Heart right ventricle (tissue), 16 donors: ENCODE results near the gene HSD17B3. TPM values are rescaled to one million over a fixed set of nuclear protein-coding genes. Genes with fewer than 3 reads are reported as not detected.

Experiments used
- ATAC-seq, 8 donors: fragments of 200-7000 bp; cut with Tn5 transposase; one replicate each; pipeline ENCODE4 v1.9.1; 2020; ENCODE audit warnings: mild to moderate bottlenecking in 8 of 8, moderate library complexity in 8 of 8, moderate number of reproducible peaks in 1 of 8
- DNase-seq, 2 donors: peaks; one replicate each; pipeline ENCODE4 v3.0.0-alpha.2; 2020
- H3K27ac ChIP-seq, 10 donors: fragments of 200-600 bp; sonication (generic) in 2 of 10; one replicate each; pipeline versions ENCODE4 v1.5.0 to v1.8.0; 2020 to 2022; ENCODE audit warnings: mild to moderate bottlenecking in 3 of 10
- H3K27me3 ChIP-seq, 7 donors: fragments of 200-600 bp; one replicate each; pipeline ENCODE4 v1.8.0; 2021 to 2022; ENCODE audit warnings: mild to moderate bottlenecking in 2 of 7
- H3K36me3 ChIP-seq, 9 donors: fragments of 200-600 bp; sonication (generic) in 1 of 9; one replicate each; pipeline versions ENCODE4 v1.5.0 to v1.8.0; 2020 to 2022; ENCODE audit warnings: mild to moderate bottlenecking in 2 of 9
- H3K4me1 ChIP-seq, 9 donors: fragments of 200-600 bp; sonication (generic) in 1 of 9; one replicate each; pipeline versions ENCODE4 v1.5.0 to v1.8.0; 2020 to 2022; ENCODE audit warnings: mild to moderate bottlenecking in 4 of 9
- H3K4me3 ChIP-seq, 10 donors: fragments of 200-600 bp; sonication (generic) in 2 of 10; one replicate each; pipeline versions ENCODE4 v1.5.0 to v1.8.0; 2020 to 2022; ENCODE audit warnings: mild to moderate bottlenecking in 7 of 10, moderate library complexity in 2 of 10
- H3K9me3 ChIP-seq, 11 donors: fragments of 200-600 bp in 10 of 11; sonication (generic) in 2 of 11; one replicate each; pipeline versions ENCODE4 v1.5.0 to v1.8.0; 2013 to 2022; ENCODE audit warnings: mild to moderate bottlenecking in 2 of 11, control low read depth in 1 of 11, moderate library complexity in 1 of 11
- CTCF ChIP-seq, 9 donors: fragments of 200-600 bp; sonication (generic) in 2 of 9; IDR thresholded peaks; one replicate each; pipeline versions ENCODE4 v1.5.0 to v1.8.0; 2021 to 2022; ENCODE audit warnings: antibody characterized with exemption in 9 of 9, mild to moderate bottlenecking in 5 of 9, moderate library complexity in 1 of 9
- WGBS, 2 donors: extraction: QIAGEN DNeasy Blood & Tissue Kit; methylation state at CpG; one replicate each; pipeline ENCODE4 v1.1.7; 2013; ENCODE audit warnings: inconsistent platforms in 1 of 2; 5-methylcytosine and 5-hydroxymethylcytosine counted together
- intact Hi-C, 10 donors: fragments of 100-400 bp; cut with DNase I; formaldehyde crosslinking; loops; one replicate each; pipeline versions ENCODE4 v1.11.1 to v1.14.2; 2022
- polyA plus RNA-seq, 2 donors: library from polyadenylated mRNA; stranded (reverse); fragments of 200-250 nt; gene quantifications; one replicate each; pipeline ENCODE4 v1.2.3, GENCODE V29; 2013
- total RNA-seq, 10 donors: library from RNA; stranded (reverse); fragmentation: NEBNext Ultra II Directional in 3 of 10; extraction: Animal tissue kit (Norgen Biotek cat#: 25700) in 3 of 10; gene quantifications; one replicate each; pipeline versions ENCODE4 v1.2.1 to v1.2.4, GENCODE V29; 2021 to 2023
- donor health status: Arrhythmogenic right ventricular cardiomyopathy.
- donor health status: ischemic (EF 13 %, LVEDD 7.1; RV severe dilation, severe dysfunction).
- donor health status: healthy with polysubstance abuse.
- donor health status: DM: no; HTN: yes; CAD: no.
- donor health status: DM: no; HTN: no; CAD: no.
- donor health status: ischemic (EF 25% LVEDD 6.9; RV normal size, moderate dysfunction).
- donor health status: ischemic (EF 25% LVEDD 5.7; RV mildly dilated, moderate dysfunction).
- donor health status: healthy.
- donor health status: DM: yes; HTN: yes; CAD: no.
- donor health status: Ischemic cardiomyopathy.
- donor health status: ischemic (EF 35%, LVEDD 5.7; RV mildly dilated, moderate dysfunction).
- donor health status: nonischemic (EF 11% LVEDD 7.7; RV severe dilation, severe dysfunction).
- donor health status: DM: yes; HTN: yes; CAD: no.
- donor health status: PGD.
- donor health status: ischemic (EF 29% LVEDD 5.4; RV normal size, mild dysfunction).
- donor health status: nonischemic (EF 23%, LVEDD 6.1; RV moderate dilation, normal function).

The HSD17B3 gene
- total and polyA plus RNA-seq, 12 donors = 0.66 to 12.2 (median 1.2) TPM

GRCh38 chr9:96293498-96294158, 8.3 kb downstream of the HSD17B3 start:
- intact Hi-C loops = no loop called here
- H3K9me3 ChIP-seq = peaks cover 0 to 6% (median 0%) of the 10 kb centered on the region in 11 donors
- no peak for TF ChIP-seq CTCF (IDR thresholded peaks at IDR 0.05)
- H3K4me3 ChIP-seq = no peak overlapping the region
- H3K4me1 ChIP-seq = no peaks in the 10 kb centered on the region
- H3K27me3 ChIP-seq = no peaks in the 10 kb centered on the region
- H3K36me3 ChIP-seq = no peaks in the 10 kb centered on the region
- WGBS, 2 donors = 59 to 68% methylated on average over 3 of the region's 3 CpGs
- ATAC-seq (no peak), DNase-seq (no peak)
- no peak overlapping the region for H3K27ac ChIP-seq

GRCh38 chr9:96289392-96289791, 12.6 kb downstream of the HSD17B3 start:
- 91% methylated on average over 2 of the region's 2 CpGs for WGBS, 2 donors
- no peak overlapping the region for H3K27ac ChIP-seq
- ATAC-seq (no peak), DNase-seq (no peak)
- H3K4me1 ChIP-seq = no peaks in the 10 kb centered on the region
- TF ChIP-seq CTCF (IDR thresholded peaks at IDR 0.05) = no peak
- no peak overlapping the region for H3K4me3 ChIP-seq
- intact Hi-C loops = no loop called here
- no peaks in the 10 kb centered on the region for H3K27me3 ChIP-seq
- H3K36me3 ChIP-seq = no peaks in the 10 kb centered on the region
- H3K9me3 ChIP-seq = peaks cover 0 to 3% (median 0%) of the 10 kb centered on the region in 11 donors

DNA sequence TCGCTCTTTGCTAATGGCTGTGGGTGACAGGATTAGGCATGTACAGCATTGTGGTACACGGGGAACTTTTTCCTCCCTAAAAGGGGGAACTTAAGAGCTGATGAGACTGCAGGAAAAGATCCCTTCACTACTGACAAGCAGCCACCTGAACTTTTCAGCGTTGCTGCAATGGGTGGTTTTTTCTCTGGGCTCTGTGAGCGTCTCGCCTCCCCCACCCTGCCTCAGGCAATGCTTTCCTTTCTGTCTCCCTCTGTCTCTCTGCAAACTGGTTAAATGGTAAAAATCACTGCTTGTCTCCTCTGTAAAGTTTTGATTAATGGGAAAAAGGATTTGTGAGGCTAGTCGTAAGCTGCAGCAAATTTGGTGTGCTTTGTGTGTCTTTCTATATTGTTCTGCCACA, 20.3 kb downstream of the HSD17B3 start:
- 85% methylated on average over 6 of the region's 6 CpGs for WGBS, 2 donors
- Histone ChIP-seq H3K4me3 (no peak overlapping the region), H3K27me3 (no peaks in the 10 kb centered on the region), H3K4me1 (no peaks in the 10 kb centered on the region), H3K36me3 (no peaks in the 10 kb centered on the region), H3K9me3 (peaks cover 0 to 13% (median 0%) of the 10 kb centered on the region in 11 donors), H3K27ac (no peak overlapping the region)
- intact Hi-C loops = no loop called here
- DNase-seq (no peak), ATAC-seq (no peak)
- no peak for TF ChIP-seq CTCF (IDR thresholded peaks at IDR 0.05)

GRCh38 chr9:96279932-96280331, 22.0 kb downstream of the HSD17B3 start:
- no peak for ATAC-seq
- WGBS, 2 donors = 89 to 92% methylated on average over 8 of the region's 8 CpGs
- Histone ChIP-seq H3K36me3 (no peaks in the 10 kb centered on the region), H3K4me3 (no peak overlapping the region), H3K9me3 (peaks cover 0 to 28% (median 15%) of the 10 kb centered on the region in 11 donors), H3K27ac (no peak overlapping the region), H3K27me3 (no peaks in the 10 kb centered on the region), H3K4me1 (no peaks in the 10 kb centered on the region)
- intact Hi-C loops = no loop called here
- no peak for DNase-seq
- no peak for TF ChIP-seq CTCF (IDR thresholded peaks at IDR 0.05)
